Occipital lobe (tissue), 2 donors: ENCODE measurements around the gene KRT81. TPM values are rescaled to one million over a fixed set of nuclear protein-coding genes. Genes with fewer than 3 reads are reported as not detected.
"Not testable (repeated sequence)": the region's sequence is repeated elsewhere in the genome, so short reads cannot be mapped to it uniquely, and the experiment has no call there.

ENCODE experiments used
- DNase-seq: peaks from one replicate; lab custom pipeline; 2025; lab: John Stamatoyannopoulos, UW
- total RNA-seq: library from RNA; depleted of rRNA; stranded (reverse); fragments of >200 nt; gene quantifications from one replicate; pipeline ENCODE4 v1.2.3, GENCODE V29; 2014

Gene KRT81
- total RNA-seq, 1 donor from 2014 or later: not detected

- no peak for DNase-seq
Measured at GRCh38 chr12:52296572-52297215, 5.4 kb upstream of the KRT81 start.

GRCh38 chr12:52295663-52296062 lies 4.3 kb upstream of the KRT81 start:
- DNase-seq: no peak

GRCh38 chr12:52294803-52295202 lies 3.5 kb upstream of the KRT81 start:
- no peak for DNase-seq

- no peak for DNase-seq
Measured at GRCh38 chr12:52293926-52294325, 2.6 kb upstream of the KRT81 start.

GRCh38 chr12:52290483-52291134 lies 725 bp downstream of the KRT81 start:
- DNase-seq: not testable (repeated sequence)

GRCh38 chr12:52287816-52288805 lies 3.2 kb downstream of the KRT81 start:
- not testable (repeated sequence) for DNase-seq

GRCh38 chr12:52286857-52287785 lies 4.2 kb downstream of the KRT81 start:
- DNase-seq: not testable (repeated sequence)

- no peak for DNase-seq
Measured at GRCh38 chr12:52285851-52286530, 5.3 kb downstream of the KRT81 start.

GRCh38 chr12:52285172-52285745 lies 6.1 kb downstream of the KRT81 start:
- DNase-seq: no peak

- DNase-seq: no peak
Measured at GRCh38 chr12:52284562-52285171, 6.7 kb downstream of the KRT81 start.

- no peak for DNase-seq
Measured at GRCh38 chr12:52280796-52281560, 10.4 kb downstream of the KRT81 start.

GRCh38 chr12:52280319-52280795 lies 11.0 kb downstream of the KRT81 start:
- DNase-seq: no peak

- DNase-seq: no peak
Measured at GRCh38 chr12:52279422-52280318, 11.7 kb downstream of the KRT81 start.

- DNase-seq: peak; percentile 51
Measured at GRCh38 chr12:52278575-52279421, 12.5 kb downstream of the KRT81 start.

GRCh38 chr12:52277486-52278245 lies 13.7 kb downstream of the KRT81 start:
- DNase-seq: no peak

GRCh38 chr12:52275686-52276085 lies 15.6 kb downstream of the KRT81 start:
- no peak for DNase-seq
